Measurements from ENCODE around the gene HOOK1. TPM values are rescaled to one million over a fixed set of nuclear protein-coding genes. Genes with fewer than 3 reads are reported as not detected.

The HOOK1 gene
- total and polyA plus RNA-seq, 2 experiments from 2014 or later, result 27.4 to 27.6 TPM

DNA sequence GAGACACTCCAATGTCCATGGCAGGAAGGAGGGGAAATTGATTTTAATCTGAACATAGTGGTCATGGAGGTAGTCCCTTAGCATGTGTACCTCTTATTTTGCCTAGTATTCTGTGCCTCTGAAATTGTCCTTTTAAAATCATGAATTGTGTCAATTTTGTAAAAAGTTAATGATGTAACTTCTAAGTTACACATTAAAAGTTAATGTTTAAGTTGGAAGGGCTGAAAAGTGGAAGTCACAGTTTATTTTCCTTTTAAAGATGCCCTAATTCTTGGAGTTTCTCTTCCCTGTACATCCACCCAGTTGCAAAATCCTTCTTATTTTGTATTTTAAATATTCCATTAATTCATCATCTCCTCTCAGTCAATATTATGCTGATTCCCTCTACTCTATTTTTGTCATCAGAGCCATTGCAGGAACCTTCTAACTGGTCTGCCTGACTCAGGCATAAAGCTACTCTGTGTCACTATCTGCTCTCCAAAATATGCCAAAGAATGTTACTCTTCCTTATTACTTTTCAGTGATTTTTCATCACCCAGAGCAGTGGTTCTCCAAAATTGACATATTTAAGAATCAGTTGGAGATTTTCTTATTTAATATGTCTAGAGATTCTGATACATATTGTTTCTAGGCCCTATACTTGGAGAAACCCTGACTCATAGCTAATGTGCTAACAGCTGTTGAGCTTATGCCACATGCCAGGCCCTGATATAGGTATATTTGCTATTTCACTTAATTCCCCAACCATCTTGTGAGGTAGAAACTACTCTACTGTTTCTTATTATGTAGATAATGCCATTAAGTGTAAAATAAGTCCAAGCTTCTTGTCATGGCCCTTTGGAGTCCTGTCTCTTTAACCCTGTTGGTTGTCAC lies 5.1 kb downstream of the HOOK1 start:
- Histone ChIP-seq H4K20me1 (replicated peaks; ENCODE audit: insufficient read depth) (peaks cover 21% of the 10 kb centered on the region), H3K36me3 (ENCODE audit: insufficient read depth) (no peaks in the 10 kb centered on the region), H2AFZ (no peak overlapping the region), H3K4me3 (no peak overlapping the region), H3K9me2 (ENCODE audit: insufficient read depth) (no peaks in the 10 kb centered on the region), H3K27ac (ENCODE audit: low read depth) (no peak overlapping the region), H3K27me3 (ENCODE audit: insufficient read depth) (peaks cover 12% of the 10 kb centered on the region), H3K4me1 (ENCODE audit: insufficient read depth) (peaks cover 16% of the 10 kb centered on the region), H3F3A (replicated peaks; ENCODE audit: low read depth) (no peaks in the 10 kb centered on the region), H3K79me2 (replicated peaks; ENCODE audit: insufficient read depth) (peaks cover 66% of the 10 kb centered on the region), H3K4me2 (no peak overlapping the region)
- H3K4me1 Mint-ChIP-seq, result peaks cover 3% of the 10 kb centered on the region; the same call in 2 of the 3 replicates
- ATAC-seq (no peak), DNase-seq (ENCODE audit: low spot score) (no peak)
- peaks cover 3% of the 10 kb centered on the region; the same call in 2 of the 3 replicates for H3K36me3 Mint-ChIP-seq (ENCODE audit: low read depth)
- H3K27me3 Mint-ChIP-seq (ENCODE audit: insufficient read depth, low read depth, poor library complexity), result no peaks in the 10 kb centered on the region
- H3K9me3 Mint-ChIP-seq, result no peaks in the 10 kb centered on the region
- no peak overlapping the region for H3K27ac Mint-ChIP-seq
- no peak overlapping the region for H3K4me3 Mint-ChIP-seq
- TF ChIP-seq EZH2phosphoT487 (IDR thresholded peaks at IDR 0.05; ENCODE audit: unreplicated experiment), result no peak
- TF ChIP-seq, protein P1, sequence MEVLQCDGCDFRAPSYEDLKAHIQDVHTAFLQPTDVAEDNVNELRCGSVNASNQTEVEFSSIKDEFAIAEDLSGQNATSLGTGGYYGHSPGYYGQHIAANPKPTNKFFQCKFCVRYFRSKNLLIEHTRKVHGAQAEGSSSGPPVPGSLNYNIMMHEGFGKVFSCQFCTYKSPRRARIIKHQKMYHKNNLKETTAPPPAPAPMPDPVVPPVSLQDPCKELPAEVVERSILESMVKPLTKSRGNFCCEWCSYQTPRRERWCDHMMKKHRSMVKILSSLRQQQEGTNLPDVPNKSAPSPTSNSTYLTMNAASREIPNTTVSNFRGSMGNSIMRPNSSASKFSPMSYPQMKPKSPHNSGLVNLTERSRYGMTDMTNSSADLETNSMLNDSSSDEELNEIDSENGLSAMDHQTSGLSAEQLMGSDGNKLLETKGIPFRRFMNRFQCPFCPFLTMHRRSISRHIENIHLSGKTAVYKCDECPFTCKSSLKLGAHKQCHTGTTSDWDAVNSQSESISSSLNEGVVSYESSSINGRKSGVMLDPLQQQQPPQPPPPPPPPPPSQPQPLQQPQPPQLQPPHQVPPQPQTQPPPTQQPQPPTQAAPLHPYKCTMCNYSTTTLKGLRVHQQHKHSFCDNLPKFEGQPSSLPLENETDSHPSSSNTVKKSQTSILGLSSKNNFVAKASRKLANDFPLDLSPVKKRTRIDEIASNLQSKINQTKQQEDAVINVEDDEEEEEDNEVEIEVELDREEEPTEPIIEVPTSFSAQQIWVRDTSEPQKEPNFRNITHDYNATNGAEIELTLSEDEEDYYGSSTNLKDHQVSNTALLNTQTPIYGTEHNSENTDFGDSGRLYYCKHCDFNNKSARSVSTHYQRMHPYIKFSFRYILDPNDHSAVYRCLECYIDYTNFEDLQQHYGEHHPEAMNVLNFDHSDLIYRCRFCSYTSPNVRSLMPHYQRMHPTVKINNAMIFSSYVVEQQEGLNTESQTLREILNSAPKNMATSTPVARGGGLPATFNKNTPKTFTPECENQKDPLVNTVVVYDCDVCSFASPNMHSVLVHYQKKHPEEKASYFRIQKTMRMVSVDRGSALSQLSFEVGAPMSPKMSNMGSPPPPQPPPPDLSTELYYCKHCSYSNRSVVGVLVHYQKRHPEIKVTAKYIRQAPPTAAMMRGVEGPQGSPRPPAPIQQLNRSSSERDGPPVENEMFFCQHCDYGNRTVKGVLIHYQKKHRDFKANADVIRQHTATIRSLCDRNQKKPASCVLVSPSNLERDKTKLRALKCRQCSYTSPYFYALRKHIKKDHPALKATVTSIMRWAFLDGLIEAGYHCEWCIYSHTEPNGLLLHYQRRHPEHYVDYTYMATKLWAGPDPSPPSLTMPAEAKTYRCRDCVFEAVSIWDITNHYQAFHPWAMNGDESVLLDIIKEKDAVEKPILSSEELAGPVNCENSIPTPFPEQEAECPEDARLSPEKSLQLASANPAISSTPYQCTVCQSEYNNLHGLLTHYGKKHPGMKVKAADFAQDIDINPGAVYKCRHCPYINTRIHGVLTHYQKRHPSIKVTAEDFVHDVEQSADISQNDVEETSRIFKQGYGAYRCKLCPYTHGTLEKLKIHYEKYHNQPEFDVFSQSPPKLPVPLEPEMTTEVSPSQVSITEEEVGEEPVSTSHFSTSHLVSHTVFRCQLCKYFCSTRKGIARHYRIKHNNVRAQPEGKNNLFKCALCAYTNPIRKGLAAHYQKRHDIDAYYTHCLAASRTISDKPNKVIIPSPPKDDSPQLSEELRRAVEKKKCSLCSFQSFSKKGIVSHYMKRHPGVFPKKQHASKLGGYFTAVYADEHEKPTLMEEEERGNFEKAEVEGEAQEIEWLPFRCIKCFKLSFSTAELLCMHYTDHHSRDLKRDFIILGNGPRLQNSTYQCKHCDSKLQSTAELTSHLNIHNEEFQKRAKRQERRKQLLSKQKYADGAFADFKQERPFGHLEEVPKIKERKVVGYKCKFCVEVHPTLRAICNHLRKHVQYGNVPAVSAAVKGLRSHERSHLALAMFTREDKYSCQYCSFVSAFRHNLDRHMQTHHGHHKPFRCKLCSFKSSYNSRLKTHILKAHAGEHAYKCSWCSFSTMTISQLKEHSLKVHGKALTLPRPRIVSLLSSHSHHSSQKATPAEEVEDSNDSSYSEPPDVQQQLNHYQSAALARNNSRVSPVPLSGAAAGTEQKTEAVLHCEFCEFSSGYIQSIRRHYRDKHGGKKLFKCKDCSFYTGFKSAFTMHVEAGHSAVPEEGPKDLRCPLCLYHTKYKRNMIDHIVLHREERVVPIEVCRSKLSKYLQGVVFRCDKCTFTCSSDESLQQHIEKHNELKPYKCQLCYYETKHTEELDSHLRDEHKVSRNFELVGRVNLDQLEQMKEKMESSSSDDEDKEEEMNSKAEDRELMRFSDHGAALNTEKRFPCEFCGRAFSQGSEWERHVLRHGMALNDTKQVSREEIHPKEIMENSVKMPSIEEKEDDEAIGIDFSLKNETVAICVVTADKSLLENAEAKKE (CRISPR knock-in tag; IDR thresholded peaks at IDR 0.05), result no peak
- TF ChIP-seq STAT1 (IDR thresholded peaks at IDR 0.05; ENCODE audit: unreplicated experiment), result no peak
- no peak for TF ChIP-seq ZNF331 (CRISPR knock-in tag; IDR thresholded peaks at IDR 0.05; ENCODE audit: low read depth)
- TF ChIP-seq ZNF114 (CRISPR knock-in tag; IDR thresholded peaks at IDR 0.05), result no peak
- TF ChIP-seq JUNB (IDR thresholded peaks at IDR 0.05; ENCODE audit: unreplicated experiment), result no peak
- TF ChIP-seq, protein P2, sequence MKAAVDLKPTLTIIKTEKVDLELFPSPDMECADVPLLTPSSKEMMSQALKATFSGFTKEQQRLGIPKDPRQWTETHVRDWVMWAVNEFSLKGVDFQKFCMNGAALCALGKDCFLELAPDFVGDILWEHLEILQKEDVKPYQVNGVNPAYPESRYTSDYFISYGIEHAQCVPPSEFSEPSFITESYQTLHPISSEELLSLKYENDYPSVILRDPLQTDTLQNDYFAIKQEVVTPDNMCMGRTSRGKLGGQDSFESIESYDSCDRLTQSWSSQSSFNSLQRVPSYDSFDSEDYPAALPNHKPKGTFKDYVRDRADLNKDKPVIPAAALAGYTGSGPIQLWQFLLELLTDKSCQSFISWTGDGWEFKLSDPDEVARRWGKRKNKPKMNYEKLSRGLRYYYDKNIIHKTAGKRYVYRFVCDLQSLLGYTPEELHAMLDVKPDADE (IDR thresholded peaks at IDR 0.05), result no peak
- no peak for TF ChIP-seq EZH2 (IDR thresholded peaks at IDR 0.05; ENCODE audit: low read depth, unreplicated experiment)
- TF ChIP-seq NANOG (IDR thresholded peaks at IDR 0.05; ENCODE audit: borderline replicate concordance), result no peak
- no peak for TF ChIP-seq CREB1 (CRISPR knock-in tag; IDR thresholded peaks at IDR 0.05; ENCODE audit: low read depth)
- TF ChIP-seq POLR2AphosphoS5 (IDR thresholded peaks at IDR 0.05; ENCODE audit: low read depth), result no peak
- TF ChIP-seq, protein P3, sequence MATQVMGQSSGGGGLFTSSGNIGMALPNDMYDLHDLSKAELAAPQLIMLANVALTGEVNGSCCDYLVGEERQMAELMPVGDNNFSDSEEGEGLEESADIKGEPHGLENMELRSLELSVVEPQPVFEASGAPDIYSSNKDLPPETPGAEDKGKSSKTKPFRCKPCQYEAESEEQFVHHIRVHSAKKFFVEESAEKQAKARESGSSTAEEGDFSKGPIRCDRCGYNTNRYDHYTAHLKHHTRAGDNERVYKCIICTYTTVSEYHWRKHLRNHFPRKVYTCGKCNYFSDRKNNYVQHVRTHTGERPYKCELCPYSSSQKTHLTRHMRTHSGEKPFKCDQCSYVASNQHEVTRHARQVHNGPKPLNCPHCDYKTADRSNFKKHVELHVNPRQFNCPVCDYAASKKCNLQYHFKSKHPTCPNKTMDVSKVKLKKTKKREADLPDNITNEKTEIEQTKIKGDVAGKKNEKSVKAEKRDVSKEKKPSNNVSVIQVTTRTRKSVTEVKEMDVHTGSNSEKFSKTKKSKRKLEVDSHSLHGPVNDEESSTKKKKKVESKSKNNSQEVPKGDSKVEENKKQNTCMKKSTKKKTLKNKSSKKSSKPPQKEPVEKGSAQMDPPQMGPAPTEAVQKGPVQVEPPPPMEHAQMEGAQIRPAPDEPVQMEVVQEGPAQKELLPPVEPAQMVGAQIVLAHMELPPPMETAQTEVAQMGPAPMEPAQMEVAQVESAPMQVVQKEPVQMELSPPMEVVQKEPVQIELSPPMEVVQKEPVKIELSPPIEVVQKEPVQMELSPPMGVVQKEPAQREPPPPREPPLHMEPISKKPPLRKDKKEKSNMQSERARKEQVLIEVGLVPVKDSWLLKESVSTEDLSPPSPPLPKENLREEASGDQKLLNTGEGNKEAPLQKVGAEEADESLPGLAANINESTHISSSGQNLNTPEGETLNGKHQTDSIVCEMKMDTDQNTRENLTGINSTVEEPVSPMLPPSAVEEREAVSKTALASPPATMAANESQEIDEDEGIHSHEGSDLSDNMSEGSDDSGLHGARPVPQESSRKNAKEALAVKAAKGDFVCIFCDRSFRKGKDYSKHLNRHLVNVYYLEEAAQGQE (IDR thresholded peaks at IDR 0.05; ENCODE audit: unreplicated experiment), result no peak
- TF ChIP-seq, protein P4, sequence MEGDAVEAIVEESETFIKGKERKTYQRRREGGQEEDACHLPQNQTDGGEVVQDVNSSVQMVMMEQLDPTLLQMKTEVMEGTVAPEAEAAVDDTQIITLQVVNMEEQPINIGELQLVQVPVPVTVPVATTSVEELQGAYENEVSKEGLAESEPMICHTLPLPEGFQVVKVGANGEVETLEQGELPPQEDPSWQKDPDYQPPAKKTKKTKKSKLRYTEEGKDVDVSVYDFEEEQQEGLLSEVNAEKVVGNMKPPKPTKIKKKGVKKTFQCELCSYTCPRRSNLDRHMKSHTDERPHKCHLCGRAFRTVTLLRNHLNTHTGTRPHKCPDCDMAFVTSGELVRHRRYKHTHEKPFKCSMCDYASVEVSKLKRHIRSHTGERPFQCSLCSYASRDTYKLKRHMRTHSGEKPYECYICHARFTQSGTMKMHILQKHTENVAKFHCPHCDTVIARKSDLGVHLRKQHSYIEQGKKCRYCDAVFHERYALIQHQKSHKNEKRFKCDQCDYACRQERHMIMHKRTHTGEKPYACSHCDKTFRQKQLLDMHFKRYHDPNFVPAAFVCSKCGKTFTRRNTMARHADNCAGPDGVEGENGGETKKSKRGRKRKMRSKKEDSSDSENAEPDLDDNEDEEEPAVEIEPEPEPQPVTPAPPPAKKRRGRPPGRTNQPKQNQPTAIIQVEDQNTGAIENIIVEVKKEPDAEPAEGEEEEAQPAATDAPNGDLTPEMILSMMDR (conservative IDR thresholded peaks at IDR 0.05; ENCODE audit: low read depth in 2 of 2), result no peak

All from GM23338 (cell line).